OCI-LY1 (cell line): ENCODE measurements around the gene ZNRF1.

Experiments used
- H2AFZ ChIP-seq: fragments of 200-600 bp; sonication (generic), shearing (Covaris generic); 2 replicates; pipeline ENCODE4 v1.6.0; 2014; ENCODE audit warnings: antibody characterized with exemption, mild to moderate bottlenecking, low read length
- H3F3A ChIP-seq: fragments of 200-600 bp; sonication (generic), shearing (Covaris generic); 2 replicates; pipeline ENCODE4 v1.6.0; 2014; ENCODE audit warnings: mild to moderate bottlenecking, antibody characterized with exemption, low read length, moderate library complexity; ENCODE audit not compliant: insufficient read depth
- H3K27ac ChIP-seq: fragments of 200-600 bp; sonication (generic); 2 replicates; pipeline ENCODE4 v1.5.1; 2014; ENCODE audit warnings: low read length, mixed run types, mild to moderate bottlenecking, low read depth; ENCODE audit not compliant: poor library complexity, severe bottlenecking
- H3K27me3 ChIP-seq: fragments of 200-600 bp; sonication (generic); 2 replicates; pipeline ENCODE4 v1.6.0; 2014; ENCODE audit warnings: antibody characterized with exemption, mild to moderate bottlenecking, low read length, moderate library complexity; ENCODE audit not compliant: insufficient read depth
- H3K36me3 ChIP-seq: fragments of 200-600 bp; sonication (generic); 2 replicates; pipeline ENCODE4 v1.6.1; 2014; ENCODE audit warnings: mild to moderate bottlenecking, antibody characterized with exemption, low read length, moderate library complexity, mixed read lengths; ENCODE audit not compliant: insufficient read depth
- H3K4me1 ChIP-seq: fragments of 200-600 bp; sonication (generic); 2 replicates; pipeline ENCODE4 v1.5.1; 2014; ENCODE audit warnings: mild to moderate bottlenecking, low read length, moderate library complexity; ENCODE audit not compliant: insufficient read depth, severe bottlenecking
- H3K4me2 ChIP-seq: fragments of 200-600 bp; sonication (generic), shearing (Covaris generic); 2 replicates; pipeline ENCODE4 v1.6.1; 2014; ENCODE audit warnings: low read length
- H3K4me3 ChIP-seq: fragments of 200-600 bp; sonication (generic); 2 replicates; pipeline ENCODE4 v1.5.1; 2014; ENCODE audit warnings: low read length, low read depth, mild to moderate bottlenecking, mixed read lengths; ENCODE audit not compliant: poor library complexity, severe bottlenecking
- H3K79me2 ChIP-seq: fragments of 200-600 bp; shearing (Covaris generic); 2 replicates; pipeline ENCODE4 v1.6.1; 2016; ENCODE audit warnings: mixed run types, low read length, mixed read lengths; ENCODE audit not compliant: insufficient read depth
- H3K9ac ChIP-seq: fragments of 200-600 bp; sonication (generic), shearing (Covaris generic); 2 replicates; pipeline ENCODE4 v1.6.1; 2014; ENCODE audit warnings: mild to moderate bottlenecking, low read length, mixed read lengths
- H3K9me2 ChIP-seq: fragments of 200-600 bp; sonication (generic), shearing (Covaris generic); 2 replicates; pipeline ENCODE4 v1.6.1; 2014; ENCODE audit warnings: low read depth, mild to moderate bottlenecking, low read length, mixed read lengths
- H3K9me3 ChIP-seq: fragments of 200-600 bp; shearing (Covaris generic); 2 replicates; pipeline ENCODE4 v1.6.1; 2014; ENCODE audit warnings: low read length, mixed read lengths
- H4K20me1 ChIP-seq: fragments of 200-600 bp; sonication (generic), shearing (Covaris generic); 2 replicates; pipeline ENCODE4 v1.6.0; 2016; ENCODE audit warnings: mild to moderate bottlenecking, low read length; ENCODE audit not compliant: insufficient read depth
- EZH2 ChIP-seq: fragments of 200-600 bp; sonication (generic), shearing (Covaris generic); IDR thresholded peaks from 2 replicates; pipeline ENCODE4 v1.8.0; 2017; ENCODE audit warnings: borderline replicate concordance, mixed run types, mild to moderate bottlenecking, antibody characterized with exemption, low read length, moderate library complexity, mixed read lengths
- TF ChIP-seq, protein P1 (sequence below): fragments of 200-600 bp; sonication (generic), shearing (Covaris generic); IDR thresholded peaks from 2 replicates; pipeline ENCODE4 v1.5.1; 2017; ENCODE audit warnings: mild to moderate bottlenecking, antibody characterized with exemption, low read length, moderate library complexity, mixed read lengths

ZNRF1 gene

DNA sequence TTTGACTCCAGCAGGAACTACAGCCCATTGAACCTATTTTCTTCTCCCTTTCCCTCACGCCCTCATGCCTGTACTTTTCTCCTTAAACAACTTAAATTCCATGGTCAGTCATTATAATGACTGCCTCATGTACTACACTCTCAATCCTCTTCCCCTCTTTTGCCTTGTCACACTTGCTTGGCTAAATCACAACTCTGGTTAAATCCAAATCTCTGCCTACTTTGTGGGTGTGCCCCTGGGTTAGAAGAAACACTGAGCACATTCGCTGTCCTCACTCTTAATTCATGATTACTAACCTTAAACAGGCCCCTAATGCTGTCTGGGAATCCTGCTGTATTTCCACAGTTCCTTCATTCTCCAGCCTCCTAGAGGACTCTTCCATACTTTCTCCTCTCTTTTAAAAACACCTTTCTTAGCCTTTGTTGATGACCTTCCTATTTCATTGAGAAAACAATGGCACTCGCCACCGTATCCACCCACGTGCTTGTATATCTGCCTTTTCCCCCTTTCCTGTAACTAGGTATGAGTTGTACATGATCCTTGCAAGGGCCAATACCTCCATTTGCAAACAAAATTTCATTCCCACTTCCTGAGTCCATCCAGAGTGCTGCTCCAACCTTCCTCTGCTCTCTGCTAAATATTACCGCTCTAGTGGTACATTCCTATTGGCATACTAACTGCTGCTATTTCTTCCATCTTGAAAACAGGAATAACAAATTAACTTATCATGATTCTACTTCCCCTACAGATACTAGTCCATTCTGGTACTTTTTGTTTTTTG, 28.9 kb downstream of the ZNRF1 start:
- Histone ChIP-seq H3K27me3 (no peaks in the 10 kb centered on the region), H3K4me1 (no peaks in the 10 kb centered on the region), H3K27ac (no peak overlapping the region), H3K4me3 (no peak overlapping the region), H3F3A (no peaks in the 10 kb centered on the region), H3K36me3 (no peaks in the 10 kb centered on the region), H3K79me2 (no peaks in the 10 kb centered on the region), H3K4me2 (no peak overlapping the region), H2AFZ (no peak overlapping the region), H3K9me2 (no peaks in the 10 kb centered on the region), H4K20me1 (no peaks in the 10 kb centered on the region), H3K9me3 (no peaks in the 10 kb centered on the region), H3K9ac (no peak overlapping the region)
- TF ChIP-seq, protein P1, sequence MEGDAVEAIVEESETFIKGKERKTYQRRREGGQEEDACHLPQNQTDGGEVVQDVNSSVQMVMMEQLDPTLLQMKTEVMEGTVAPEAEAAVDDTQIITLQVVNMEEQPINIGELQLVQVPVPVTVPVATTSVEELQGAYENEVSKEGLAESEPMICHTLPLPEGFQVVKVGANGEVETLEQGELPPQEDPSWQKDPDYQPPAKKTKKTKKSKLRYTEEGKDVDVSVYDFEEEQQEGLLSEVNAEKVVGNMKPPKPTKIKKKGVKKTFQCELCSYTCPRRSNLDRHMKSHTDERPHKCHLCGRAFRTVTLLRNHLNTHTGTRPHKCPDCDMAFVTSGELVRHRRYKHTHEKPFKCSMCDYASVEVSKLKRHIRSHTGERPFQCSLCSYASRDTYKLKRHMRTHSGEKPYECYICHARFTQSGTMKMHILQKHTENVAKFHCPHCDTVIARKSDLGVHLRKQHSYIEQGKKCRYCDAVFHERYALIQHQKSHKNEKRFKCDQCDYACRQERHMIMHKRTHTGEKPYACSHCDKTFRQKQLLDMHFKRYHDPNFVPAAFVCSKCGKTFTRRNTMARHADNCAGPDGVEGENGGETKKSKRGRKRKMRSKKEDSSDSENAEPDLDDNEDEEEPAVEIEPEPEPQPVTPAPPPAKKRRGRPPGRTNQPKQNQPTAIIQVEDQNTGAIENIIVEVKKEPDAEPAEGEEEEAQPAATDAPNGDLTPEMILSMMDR = no peak
- TF ChIP-seq EZH2 = no peak

- no peak overlapping the region for H3K9ac ChIP-seq
- no peaks in the 10 kb centered on the region for H3K79me2 ChIP-seq
- H2AFZ ChIP-seq = no peak overlapping the region
- H3K27ac ChIP-seq = no peak overlapping the region
- H3K9me2 ChIP-seq = no peaks in the 10 kb centered on the region
- H3K9me3 ChIP-seq = no peaks in the 10 kb centered on the region
- H3K4me3 ChIP-seq = no peak overlapping the region
- no peaks in the 10 kb centered on the region for H3K4me1 ChIP-seq
- no peak overlapping the region for H3K4me2 ChIP-seq
- no peaks in the 10 kb centered on the region for H3K27me3 ChIP-seq
- no peaks in the 10 kb centered on the region for H3K36me3 ChIP-seq
- no peaks in the 10 kb centered on the region for H3F3A ChIP-seq
- TF ChIP-seq, protein P1 = no peak
- TF ChIP-seq EZH2 = no peak
- H4K20me1 ChIP-seq = no peaks in the 10 kb centered on the region
These were observed 29.8 kb downstream of the ZNRF1 start for GRCh38 chr16:75028544-75029135.

DNA sequence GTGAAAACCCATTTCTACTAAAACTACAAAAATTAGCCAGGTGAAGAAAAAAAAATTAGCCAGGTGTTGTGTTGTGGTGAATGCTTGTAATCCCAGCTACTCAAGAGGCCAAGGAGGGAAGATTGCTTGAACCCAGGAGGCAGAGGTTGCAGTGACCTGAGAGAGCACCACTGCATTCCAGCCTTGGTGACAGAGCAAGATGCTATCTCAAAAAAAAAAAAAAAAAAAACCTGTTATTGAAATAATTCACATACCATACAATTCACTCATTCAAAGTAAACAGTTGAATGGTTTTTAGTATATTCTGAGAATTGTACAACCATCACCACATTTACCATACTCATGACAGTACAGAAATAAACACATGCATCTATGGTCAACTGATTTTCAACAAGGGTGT, 31.0 kb downstream of the ZNRF1 start:
- Histone ChIP-seq H3K79me2 (no peaks in the 10 kb centered on the region), H4K20me1 (no peaks in the 10 kb centered on the region), H3K9ac (no peak overlapping the region), H3K4me1 (no peaks in the 10 kb centered on the region), H3K9me3 (no peaks in the 10 kb centered on the region), H3K27ac (no peak overlapping the region), H3K36me3 (no peaks in the 10 kb centered on the region), H3K4me3 (no peak overlapping the region), H3K4me2 (no peak overlapping the region), H3K27me3 (no peaks in the 10 kb centered on the region), H3K9me2 (no peaks in the 10 kb centered on the region), H3F3A (no peaks in the 10 kb centered on the region), H2AFZ (no peak overlapping the region)
- TF ChIP-seq, protein P1 = no peak
- TF ChIP-seq EZH2 = no peak
